Tibial nerve (tissue), 4 donors: ENCODE data around the gene ANO10.

Source experiments
- CTCF ChIP-seq, 5 experiments: fragments of 200-600 bp in 3 of 5; fragments of 450-650 bp in 2 of 5; sonication (generic) in 3 of 5; IDR thresholded peaks; one replicate each; pipeline ENCODE4 v1.5.1; 2016 to 2019; ENCODE audit warnings: antibody characterized with exemption in 5 of 5, mild to moderate bottlenecking in 3 of 5, moderate library complexity in 2 of 5
- EP300 ChIP-seq, 2 donors: sonication (generic); formaldehyde crosslinking; IDR thresholded peaks; one replicate each; pipeline ENCODE4 v1.6.1; 2017; ENCODE audit warnings: antibody characterized with exemption in 2 of 2, mild to moderate bottlenecking in 1 of 2

GRCh38 chr3:43364926-43365325, 256.9 kb downstream of the ANO10 start:
- no peak for TF ChIP-seq EP300 (IDR thresholded peaks at IDR 0.05)
- TF ChIP-seq CTCF (IDR thresholded peaks at IDR 0.05), result no peak
